ENCODE results near the gene LHPP.

DNA sequence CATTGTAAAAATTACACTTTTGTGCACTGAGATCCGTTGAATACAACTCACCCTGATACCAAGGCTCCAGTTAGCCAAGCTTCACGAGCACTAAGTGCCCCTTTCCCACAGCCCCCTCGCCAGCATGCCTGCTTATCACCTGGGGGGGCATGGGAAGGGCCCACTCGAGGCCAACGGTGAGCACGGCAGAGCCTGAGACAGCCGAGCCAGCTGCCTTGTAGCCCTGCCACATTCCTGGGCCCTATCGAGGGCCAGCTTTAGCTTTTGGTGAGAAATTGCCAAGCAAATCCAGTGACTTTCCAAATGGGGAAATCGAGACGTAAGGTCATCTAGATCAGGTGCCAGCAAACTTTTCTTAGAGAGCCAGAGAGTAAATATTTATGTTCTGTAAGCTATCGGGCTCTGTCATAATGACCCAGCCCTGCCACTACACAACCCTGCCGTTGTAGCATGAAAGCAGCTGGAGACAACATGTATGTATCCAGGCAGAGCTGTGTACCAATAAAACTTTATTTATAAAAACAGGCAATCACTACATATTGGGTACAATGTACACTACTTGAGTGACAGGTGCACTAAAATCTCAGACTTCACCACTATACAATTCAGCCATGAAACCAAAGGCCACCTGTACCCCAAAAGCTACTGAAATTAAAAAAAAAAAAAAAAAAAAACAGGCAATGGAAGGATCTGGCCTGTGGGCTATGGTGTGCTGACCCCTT lies 198.9 kb downstream of the LHPP start:
- TF ChIP-seq, protein P1, sequence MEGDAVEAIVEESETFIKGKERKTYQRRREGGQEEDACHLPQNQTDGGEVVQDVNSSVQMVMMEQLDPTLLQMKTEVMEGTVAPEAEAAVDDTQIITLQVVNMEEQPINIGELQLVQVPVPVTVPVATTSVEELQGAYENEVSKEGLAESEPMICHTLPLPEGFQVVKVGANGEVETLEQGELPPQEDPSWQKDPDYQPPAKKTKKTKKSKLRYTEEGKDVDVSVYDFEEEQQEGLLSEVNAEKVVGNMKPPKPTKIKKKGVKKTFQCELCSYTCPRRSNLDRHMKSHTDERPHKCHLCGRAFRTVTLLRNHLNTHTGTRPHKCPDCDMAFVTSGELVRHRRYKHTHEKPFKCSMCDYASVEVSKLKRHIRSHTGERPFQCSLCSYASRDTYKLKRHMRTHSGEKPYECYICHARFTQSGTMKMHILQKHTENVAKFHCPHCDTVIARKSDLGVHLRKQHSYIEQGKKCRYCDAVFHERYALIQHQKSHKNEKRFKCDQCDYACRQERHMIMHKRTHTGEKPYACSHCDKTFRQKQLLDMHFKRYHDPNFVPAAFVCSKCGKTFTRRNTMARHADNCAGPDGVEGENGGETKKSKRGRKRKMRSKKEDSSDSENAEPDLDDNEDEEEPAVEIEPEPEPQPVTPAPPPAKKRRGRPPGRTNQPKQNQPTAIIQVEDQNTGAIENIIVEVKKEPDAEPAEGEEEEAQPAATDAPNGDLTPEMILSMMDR (IDR thresholded peaks at IDR 0.05) = no peak
- TF ChIP-seq POLR2A (IDR thresholded peaks at IDR 0.05) = no peak

Data from heart left ventricle (tissue), 13 donors.